ENCODE results near the gene SH2D5.

SH2D5 gene

DNA sequence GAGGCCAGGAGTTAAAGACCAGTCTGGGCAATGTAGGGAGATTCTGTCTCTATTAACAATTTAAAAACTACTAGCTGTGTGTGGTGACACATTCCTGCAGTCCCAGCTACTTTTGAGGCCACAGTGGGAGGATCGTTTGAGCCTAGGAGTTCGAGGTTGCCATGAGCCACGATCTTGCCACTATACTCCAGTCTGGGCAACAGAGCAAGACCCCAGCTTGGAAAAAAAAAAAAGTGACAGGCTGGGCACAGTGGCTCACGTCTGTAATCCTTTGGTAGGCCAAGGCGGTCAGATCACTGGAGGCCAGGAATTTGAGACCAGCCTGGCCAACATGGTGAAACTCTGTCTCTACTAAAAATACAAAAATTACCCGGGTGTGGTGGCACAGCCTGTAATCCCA lies 27.8 kb upstream of the SH2D5 start:
- H3K9me3 ChIP-seq (ENCODE audit: insufficient read depth, low read length, severe bottlenecking) = no peaks in the 10 kb centered on the region
- no peak for ATAC-seq (ENCODE audit: insufficient read depth, low read depth)
- H3K36me3 ChIP-seq (ENCODE audit: insufficient read depth, low read length) = peaks cover 98% of the 10 kb centered on the region

DNA sequence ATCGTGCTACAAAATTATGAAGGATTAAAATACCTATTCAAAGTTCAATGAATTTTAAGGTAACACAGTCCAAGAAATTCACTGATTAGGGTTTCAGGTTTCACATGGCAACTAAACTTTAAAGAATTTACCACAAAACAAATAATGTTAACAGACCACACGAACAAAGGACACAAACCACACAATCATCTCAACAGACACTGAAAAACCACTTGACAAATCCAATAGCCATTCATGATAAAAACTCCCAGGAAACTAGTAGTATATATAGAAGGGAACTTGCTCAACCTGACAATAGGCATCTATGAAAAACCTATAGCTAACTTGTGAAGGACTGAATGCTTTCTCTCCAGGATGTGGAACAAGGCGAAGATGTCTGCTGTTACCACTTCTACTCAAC lies 21.1 kb upstream of the SH2D5 start:
- no peaks in the 10 kb centered on the region for H3K27me3 ChIP-seq (ENCODE audit: insufficient read depth, low read length, poor library complexity)
- DNase-seq (no peak), ATAC-seq (ENCODE audit: insufficient read depth, low read depth) (no peak)
- H3K4me1 ChIP-seq (ENCODE audit: insufficient read depth, low read length) = no peaks in the 10 kb centered on the region
- no peak overlapping the region for H3K4me2 ChIP-seq (ENCODE audit: insufficient read depth, low read length)
- no peak for TF ChIP-seq EZH2 (IDR thresholded peaks at IDR 0.05; ENCODE audit: borderline replicate concordance, low read depth, low read length, severe bottlenecking)
- TF ChIP-seq, protein P1, sequence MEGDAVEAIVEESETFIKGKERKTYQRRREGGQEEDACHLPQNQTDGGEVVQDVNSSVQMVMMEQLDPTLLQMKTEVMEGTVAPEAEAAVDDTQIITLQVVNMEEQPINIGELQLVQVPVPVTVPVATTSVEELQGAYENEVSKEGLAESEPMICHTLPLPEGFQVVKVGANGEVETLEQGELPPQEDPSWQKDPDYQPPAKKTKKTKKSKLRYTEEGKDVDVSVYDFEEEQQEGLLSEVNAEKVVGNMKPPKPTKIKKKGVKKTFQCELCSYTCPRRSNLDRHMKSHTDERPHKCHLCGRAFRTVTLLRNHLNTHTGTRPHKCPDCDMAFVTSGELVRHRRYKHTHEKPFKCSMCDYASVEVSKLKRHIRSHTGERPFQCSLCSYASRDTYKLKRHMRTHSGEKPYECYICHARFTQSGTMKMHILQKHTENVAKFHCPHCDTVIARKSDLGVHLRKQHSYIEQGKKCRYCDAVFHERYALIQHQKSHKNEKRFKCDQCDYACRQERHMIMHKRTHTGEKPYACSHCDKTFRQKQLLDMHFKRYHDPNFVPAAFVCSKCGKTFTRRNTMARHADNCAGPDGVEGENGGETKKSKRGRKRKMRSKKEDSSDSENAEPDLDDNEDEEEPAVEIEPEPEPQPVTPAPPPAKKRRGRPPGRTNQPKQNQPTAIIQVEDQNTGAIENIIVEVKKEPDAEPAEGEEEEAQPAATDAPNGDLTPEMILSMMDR (IDR thresholded peaks at IDR 0.05; ENCODE audit: borderline replicate concordance, extremely low read depth, low read length, poor library complexity, severe bottlenecking) = no peak
- H3K79me2 ChIP-seq (ENCODE audit: insufficient read depth, low read length) = peaks cover 28% of the 10 kb centered on the region
- H3K9ac ChIP-seq (ENCODE audit: low read depth, low read length) = no peak overlapping the region
- H4K20me1 ChIP-seq (ENCODE audit: insufficient read depth, low read length) = peaks cover 10% of the 10 kb centered on the region
- peaks cover 94% of the 10 kb centered on the region for H3K36me3 ChIP-seq (ENCODE audit: insufficient read depth, low read length)
- no peak overlapping the region for H2AFZ ChIP-seq (ENCODE audit: low read depth, low read length)
- no peak overlapping the region for H3K4me3 ChIP-seq (ENCODE audit: low read depth in 1 of 2, low read length in 2 of 2)
- H3K27ac ChIP-seq (ENCODE audit: low read length) = no peak overlapping the region
- H3K9me3 ChIP-seq (ENCODE audit: insufficient read depth, low read length, severe bottlenecking) = no peaks in the 10 kb centered on the region

More for the DNA sequence above, 27.8 kb upstream of the SH2D5 start:
- no peak overlapping the region for H3K4me3 ChIP-seq (ENCODE audit: low read depth in 1 of 2, low read length in 2 of 2)
- H3K27ac ChIP-seq (ENCODE audit: low read length) = no peak overlapping the region
- no peaks in the 10 kb centered on the region for H3K27me3 ChIP-seq (ENCODE audit: insufficient read depth, low read length, poor library complexity)
- no peak overlapping the region for H2AFZ ChIP-seq (ENCODE audit: low read depth, low read length)
- peaks cover 3% of the 10 kb centered on the region; the same call in 1 of the 2 replicates for H4K20me1 ChIP-seq (ENCODE audit: insufficient read depth, low read length)
- no peak for TF ChIP-seq EZH2 (IDR thresholded peaks at IDR 0.05; ENCODE audit: borderline replicate concordance, low read depth, low read length, severe bottlenecking)
- TF ChIP-seq, protein P1 (IDR thresholded peaks at IDR 0.05; ENCODE audit: borderline replicate concordance, extremely low read depth, low read length, poor library complexity, severe bottlenecking) = no peak
- no peaks in the 10 kb centered on the region for H3K4me1 ChIP-seq (ENCODE audit: insufficient read depth, low read length)
- H3K79me2 ChIP-seq (ENCODE audit: insufficient read depth, low read length) = peaks cover 16% of the 10 kb centered on the region; the same call in 1 of the 2 replicates
- DNase-seq = no peak
- no peak overlapping the region for H3K9ac ChIP-seq (ENCODE audit: low read depth, low read length)
- H3K4me2 ChIP-seq (ENCODE audit: insufficient read depth, low read length) = no peak overlapping the region

DNA sequence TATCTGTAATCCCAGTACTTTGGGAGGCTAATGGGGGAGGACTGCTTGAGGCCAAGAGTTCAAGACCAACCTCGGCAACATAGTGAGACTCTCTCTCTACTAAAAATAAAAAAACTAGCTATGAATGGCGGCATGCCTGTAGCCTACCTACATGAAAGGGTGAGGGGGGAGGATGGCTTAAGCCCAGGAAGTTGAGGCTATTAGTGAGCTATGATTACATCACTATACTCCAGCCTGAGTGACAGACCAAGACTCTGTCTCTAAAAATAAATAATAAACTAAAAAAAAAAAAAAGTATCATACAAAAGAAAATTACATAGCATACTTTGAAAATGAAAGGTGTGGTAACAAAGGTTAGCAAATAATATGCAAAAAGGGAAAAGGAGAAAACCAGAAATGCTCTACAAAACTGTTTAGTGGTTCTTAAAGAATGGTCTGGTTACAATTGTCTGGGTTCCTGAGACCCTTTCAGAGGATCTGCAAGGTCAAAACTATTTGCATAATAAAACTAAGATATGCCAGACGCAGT lies 19.0 kb upstream of the SH2D5 start:
- peaks cover 28% of the 10 kb centered on the region for H3K79me2 ChIP-seq (ENCODE audit: insufficient read depth, low read length)
- no peaks in the 10 kb centered on the region for H3K9me3 ChIP-seq (ENCODE audit: insufficient read depth, low read length, severe bottlenecking)
- no peak for TF ChIP-seq EZH2 (IDR thresholded peaks at IDR 0.05; ENCODE audit: borderline replicate concordance, low read depth, low read length, severe bottlenecking)
- TF ChIP-seq, protein P1 (IDR thresholded peaks at IDR 0.05; ENCODE audit: borderline replicate concordance, extremely low read depth, low read length, poor library complexity, severe bottlenecking) = no peak
- no peaks in the 10 kb centered on the region for H3K27me3 ChIP-seq (ENCODE audit: insufficient read depth, low read length, poor library complexity)
- H4K20me1 ChIP-seq (ENCODE audit: insufficient read depth, low read length) = peaks cover 10% of the 10 kb centered on the region
- H3K36me3 ChIP-seq (ENCODE audit: insufficient read depth, low read length) = peaks cover 96% of the 10 kb centered on the region
- H2AFZ ChIP-seq (ENCODE audit: low read depth, low read length) = no peak overlapping the region
- no peak overlapping the region for H3K4me3 ChIP-seq (ENCODE audit: low read depth in 1 of 2, low read length in 2 of 2)
- DNase-seq (no peak), ATAC-seq (ENCODE audit: insufficient read depth, low read depth) (no peak)
- H3K27ac ChIP-seq (ENCODE audit: low read length) = no peak overlapping the region
- no peaks in the 10 kb centered on the region for H3K4me1 ChIP-seq (ENCODE audit: insufficient read depth, low read length)
- no peak overlapping the region for H3K4me2 ChIP-seq (ENCODE audit: insufficient read depth, low read length)
- H3K9ac ChIP-seq (ENCODE audit: low read depth, low read length) = no peak overlapping the region
